HEK293T (cell line): ENCODE data around the gene PIP5K1B.

Source experiments
- ARNT ChIP-seq: fragments of 450-650 bp; IDR thresholded peaks from 2 replicates; pipeline ENCODE4 v1.6.1; 2017; ENCODE audit warnings: mild to moderate bottlenecking
- BHLHE40 ChIP-seq: fragments of 450-650 bp; IDR thresholded peaks from 2 replicates; pipeline ENCODE4 v1.6.1; 2016; ENCODE audit warnings: mild to moderate bottlenecking, moderate library complexity, borderline replicate concordance
- ELF4 ChIP-seq: fragments of 450-650 bp; IDR thresholded peaks from 2 replicates; pipeline ENCODE4 v1.6.1; 2017; ENCODE audit warnings: antibody characterized with exemption
- HDGF ChIP-seq: fragments of 450-650 bp; IDR thresholded peaks from 2 replicates; pipeline ENCODE4 v1.6.1; 2017; ENCODE audit warnings: antibody characterized with exemption, borderline replicate concordance
- L3MBTL2 ChIP-seq: fragments of 450-650 bp; conservative IDR thresholded peaks from 2 replicates; pipeline ENCODE4 v1.6.1; 2016; ENCODE audit warnings: mild to moderate bottlenecking
- PKNOX1 ChIP-seq: fragments of 450-650 bp; IDR thresholded peaks from 2 replicates; pipeline ENCODE4 v1.6.1; 2016
- SP1 ChIP-seq: fragments of 450-650 bp; IDR thresholded peaks from 2 replicates; pipeline ENCODE4 v1.6.1; 2017
- SUZ12 ChIP-seq: fragments of 450-650 bp; IDR thresholded peaks from 2 replicates; pipeline ENCODE4 v1.6.1; 2016; ENCODE audit warnings: mild to moderate bottlenecking
- ZNF384 ChIP-seq: fragments of 450-650 bp; IDR thresholded peaks from 2 replicates; pipeline ENCODE4 v1.6.1; 2016

GRCh38 chr9:68838245-68838644 is 133.2 kb downstream of the PIP5K1B start:
- no peak for TF ChIP-seq ELF4
- no peak for TF ChIP-seq BHLHE40
- no peak for TF ChIP-seq SP1
- no peak for TF ChIP-seq ZNF384
- TF ChIP-seq SUZ12 = no peak
- TF ChIP-seq PKNOX1 = no peak
- TF ChIP-seq ARNT = no peak
- no peak for TF ChIP-seq L3MBTL2
- TF ChIP-seq HDGF = no peak
